MM.1S (cell line): ENCODE data around the gene AUTS2.

Source experiments
- DNase-seq: peaks from one replicate; pipeline ENCODE4 v3.0.0-alpha.2; 2015
- H2AFZ ChIP-seq: fragments of 300-600 bp; sonication (generic); 2 replicates; pipeline ENCODE4 v1.6.0; 2016; ENCODE audit warnings: antibody characterized with exemption, low read length
- H3F3A ChIP-seq: fragments of 300-600 bp; sonication (generic); 2 replicates; pipeline ENCODE4 v1.6.1; 2016; ENCODE audit warnings: mild to moderate bottlenecking, antibody characterized with exemption, low read length, moderate library complexity, mixed read lengths; ENCODE audit not compliant: insufficient read depth
- H3K27ac ChIP-seq: fragments of 300-600 bp; sonication (generic); 2 replicates; pipeline ENCODE4 v1.5.1; 2016; ENCODE audit warnings: mild to moderate bottlenecking, low read length
- H3K27me3 ChIP-seq: fragments of 300-600 bp; sonication (generic); replicated peaks from 2 replicates; pipeline ENCODE4 v1.6.0; 2016; ENCODE audit warnings: low read length; ENCODE audit not compliant: insufficient read depth
- H3K36me3 ChIP-seq: fragments of 300-600 bp; sonication (generic); replicated peaks from 2 replicates; pipeline ENCODE4 v1.6.1; 2016; ENCODE audit warnings: mild to moderate bottlenecking, low read length, mixed read lengths; ENCODE audit not compliant: insufficient read depth
- H3K4me1 ChIP-seq: fragments of 300-600 bp; sonication (generic); 2 replicates; pipeline ENCODE4 v1.6.1; 2016; ENCODE audit warnings: low read length, mixed read lengths
- H3K4me2 ChIP-seq: fragments of 300-600 bp; sonication (generic); 2 replicates; pipeline ENCODE4 v1.6.0; 2016; ENCODE audit warnings: low read depth, low read length
- H3K4me3 ChIP-seq: fragments of 300-600 bp; sonication (generic); 2 replicates; pipeline ENCODE4 v1.5.1; 2016; ENCODE audit warnings: low read length, mixed read lengths
- H3K79me2 ChIP-seq: fragments of 300-600 bp; sonication (generic); 2 replicates; pipeline ENCODE4 v1.6.1; 2016; ENCODE audit warnings: mixed run types, low read length, mixed read lengths
- H3K9ac ChIP-seq: fragments of 300-600 bp; sonication (generic); 2 replicates; pipeline ENCODE4 v1.6.1; 2016; ENCODE audit warnings: low read length, mixed read lengths
- H3K9me2 ChIP-seq: fragments of 300-600 bp; sonication (generic); replicated peaks from 2 replicates; pipeline ENCODE4 v1.6.1; 2016; ENCODE audit warnings: mild to moderate bottlenecking, low read length, mixed read lengths; ENCODE audit not compliant: insufficient read depth
- H3K9me3 ChIP-seq: fragments of 300-600 bp; sonication (generic); replicated peaks from 2 replicates; pipeline ENCODE4 v1.6.1; 2016; ENCODE audit warnings: mild to moderate bottlenecking, low read length, mixed read lengths; ENCODE audit not compliant: insufficient read depth
- H4K20me1 ChIP-seq: fragments of 300-600 bp; sonication (generic); 2 replicates; pipeline ENCODE4 v1.6.1; 2016; ENCODE audit warnings: mild to moderate bottlenecking, low read length, moderate library complexity, mixed read lengths; ENCODE audit not compliant: insufficient read depth
- CTCF ChIP-seq: fragments of 300-600 bp; sonication (generic); IDR thresholded peaks from 2 replicates; pipeline ENCODE4 v1.5.1; 2016; ENCODE audit warnings: antibody characterized with exemption, low read length, mixed read lengths
- EZH2 ChIP-seq: fragments of 300-600 bp; sonication (generic); optimal IDR thresholded peaks from 2 replicates; pipeline ENCODE3; 2017; ENCODE audit warnings: low read depth, mild to moderate bottlenecking, antibody characterized with exemption, low read length, mixed read lengths
- EZH2phosphoT487 ChIP-seq: fragments of 300-600 bp; sonication (generic); IDR thresholded peaks from 2 replicates; pipeline ENCODE4 v1.6.1; 2018; ENCODE audit warnings: antibody characterized with exemption, low read length

AUTS2 gene

GRCh38 chr7:69699931-69700330, 101.7 kb downstream of the AUTS2 start:
- TF ChIP-seq CTCF (no peak), EZH2phosphoT487 (no peak), EZH2 (no peak)
- H3K9me2 ChIP-seq, result no peaks in the 10 kb centered on the region
- DNase-seq, result no peak
- no peak overlapping the region for H3K9ac ChIP-seq
- H3K27ac ChIP-seq, result no peak overlapping the region
- no peak overlapping the region for H3K4me3 ChIP-seq
- no peaks in the 10 kb centered on the region for H3K36me3 ChIP-seq
- H3K9me3 ChIP-seq, result no peaks in the 10 kb centered on the region
- no peak overlapping the region for H2AFZ ChIP-seq
- H3K4me2 ChIP-seq, result no peak overlapping the region
- peaks cover 6% of the 10 kb centered on the region; the same call in 1 of the 2 replicates for H3K27me3 ChIP-seq
- 0 out of 2 replicates have a peak, but pooled peaks cover 11% of the 10 kb centered on the region for H3F3A ChIP-seq
- peaks cover 8% of the 10 kb centered on the region for H3K4me1 ChIP-seq
- no peaks in the 10 kb centered on the region for H3K79me2 ChIP-seq
- H4K20me1 ChIP-seq, result no peaks in the 10 kb centered on the region

DNA sequence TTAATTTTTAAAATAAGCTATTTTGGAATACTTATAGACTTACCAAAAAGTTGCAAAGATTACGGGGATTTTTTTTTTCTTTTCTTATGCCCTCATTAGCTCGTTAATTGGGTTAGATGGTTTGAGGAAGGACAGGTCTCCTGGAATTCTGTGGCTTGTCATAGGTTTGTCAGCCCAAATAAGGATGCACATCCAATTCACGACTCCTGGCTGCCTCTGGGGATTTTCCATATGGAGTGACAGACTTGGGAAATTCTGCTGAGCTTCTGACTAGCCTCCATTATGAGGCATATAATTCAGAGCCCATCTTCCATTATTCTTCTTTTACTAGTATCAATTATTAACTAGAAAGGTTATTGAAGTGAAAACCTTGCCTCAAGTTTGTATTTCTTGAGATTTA, 102.1 kb downstream of the AUTS2 start:
- Histone ChIP-seq H3K36me3 (no peaks in the 10 kb centered on the region), H3K79me2 (no peaks in the 10 kb centered on the region), H3K27me3 (peaks cover 6% of the 10 kb centered on the region; the same call in 1 of the 2 replicates), H3K27ac (no peak overlapping the region), H3K4me1 (peaks cover 8% of the 10 kb centered on the region), H2AFZ (no peak overlapping the region), H3F3A (0 out of 2 replicates have a peak, but pooled peaks cover 11% of the 10 kb centered on the region), H3K4me3 (no peak overlapping the region), H3K9me3 (no peaks in the 10 kb centered on the region), H3K9ac (no peak overlapping the region), H4K20me1 (no peaks in the 10 kb centered on the region), H3K4me2 (no peak overlapping the region), H3K9me2 (no peaks in the 10 kb centered on the region)
- DNase-seq, result no peak
- no peak for TF ChIP-seq EZH2
- no peak for TF ChIP-seq CTCF
- no peak for TF ChIP-seq EZH2phosphoT487

GRCh38 chr7:69701288-69701687, 103.0 kb downstream of the AUTS2 start:
- DNase-seq, result no peak
- H3K4me1 ChIP-seq, result peaks cover 5% of the 10 kb centered on the region
- H4K20me1 ChIP-seq, result no peaks in the 10 kb centered on the region
- no peak for TF ChIP-seq EZH2phosphoT487
- TF ChIP-seq EZH2, result no peak
- TF ChIP-seq CTCF, result no peak
- no peak overlapping the region for H3K27ac ChIP-seq
- no peaks in the 10 kb centered on the region for H3K9me2 ChIP-seq
- H3F3A ChIP-seq, result 0 out of 2 replicates have a peak, but pooled peaks cover 3% of the 10 kb centered on the region
- peaks cover 6% of the 10 kb centered on the region; the same call in 1 of the 2 replicates for H3K27me3 ChIP-seq
- H3K4me2 ChIP-seq, result no peak overlapping the region
- no peaks in the 10 kb centered on the region for H3K79me2 ChIP-seq
- H2AFZ ChIP-seq, result no peak overlapping the region
- H3K9ac ChIP-seq, result no peak overlapping the region
- no peak overlapping the region for H3K4me3 ChIP-seq
- no peaks in the 10 kb centered on the region for H3K9me3 ChIP-seq
- H3K36me3 ChIP-seq, result no peaks in the 10 kb centered on the region
